Aorta (tissue), 5 donors: ENCODE results near the gene STRADB. TPM values are rescaled to one million over a fixed set of nuclear protein-coding genes. Genes with fewer than 3 reads are reported as not detected.
A peak's percentile ranks its signal among the peaks of the same experiment; 100 is the strongest.
"Not testable (repeated sequence)": the region's sequence is repeated elsewhere in the genome, so short reads cannot be mapped to it uniquely, and the experiment has no call there.

Source experiments
- ATAC-seq: fragments of 200-7000 bp; cut with Tn5 transposase; one replicate; pipeline ENCODE4 v1.9.1; 2022; ENCODE audit warnings: moderate library complexity; ENCODE audit not compliant: low FRiP score
- DNase-seq, 2 donors: peaks; one replicate each; pipeline ENCODE4 v3.0.0-alpha.2; 2020
- H3K27ac ChIP-seq, 2 donors: one replicate each; pipeline ENCODE4 v1.5.1; 2013; ENCODE audit warnings: low read length in 2 of 2, mild to moderate bottlenecking in 2 of 2, moderate library complexity in 2 of 2, control low read depth in 1 of 2, inconsistent platforms in 1 of 2, low read depth in 1 of 2
- H3K27me3 ChIP-seq, 2 donors: one replicate each; pipeline ENCODE4 v1.6.1; 2013; ENCODE audit warnings: control low read depth in 1 of 2, low read length in 1 of 2, mild to moderate bottlenecking in 1 of 2, moderate library complexity in 1 of 2; ENCODE audit not compliant: insufficient read depth in 2 of 2, control insufficient read depth in 1 of 2
- H3K36me3 ChIP-seq, 2 donors: one replicate each; pipeline ENCODE4 v1.6.1; 2013; ENCODE audit warnings: control low read depth in 1 of 2, low read length in 1 of 2, mild to moderate bottlenecking in 1 of 2; ENCODE audit not compliant: insufficient read depth in 2 of 2, control insufficient read depth in 1 of 2
- H3K4me1 ChIP-seq, 2 donors: one replicate each; pipeline ENCODE4 v1.6.1; 2013; ENCODE audit warnings: low read length in 2 of 2, control low read depth in 1 of 2, mild to moderate bottlenecking in 1 of 2, moderate library complexity in 1 of 2; ENCODE audit not compliant: insufficient read depth in 2 of 2, control insufficient read depth in 1 of 2
- H3K4me3 ChIP-seq, 2 donors: one replicate each; pipeline ENCODE4 v1.5.1; 2013; ENCODE audit warnings: low read length in 2 of 2, control low read depth in 1 of 2, mild to moderate bottlenecking in 1 of 2
- H3K9me3 ChIP-seq: one replicate; pipeline ENCODE4 v1.6.1; 2013; ENCODE audit warnings: mild to moderate bottlenecking, low read length; ENCODE audit not compliant: control insufficient read depth
- WGBS, 2 donors: extraction: QIAGEN DNeasy Blood & Tissue Kit; methylation state at CpG; one replicate each; pipeline ENCODE4 v1.1.7; 2013; 5-methylcytosine and 5-hydroxymethylcytosine counted together
- intact Hi-C, 2 donors: fragments of 100-400 bp; cut with DNase I; formaldehyde crosslinking; loops; one replicate each; pipeline versions ENCODE4 v1.14.2 to v1.15.0; 2022
- polyA plus RNA-seq, 2 donors: library from polyadenylated mRNA; stranded (reverse); fragments of 200-250 nt; gene quantifications; one replicate each; pipeline ENCODE4 v1.2.3, GENCODE V29; 2013
- total RNA-seq, 2 donors: library from RNA; stranded (reverse); fragmentation: NEBNext Ultra II Directional; extraction: Animal tissue kit (Norgen Biotek cat#: 25700); gene quantifications; one replicate each; pipeline ENCODE4 v1.2.1, GENCODE V29; 2021
- donor health status: healthy with polysubstance abuse.
- donor health status: Bipolar disorder and iron deficiency.
- donor health status: DM: no; HTN: no; CAD: no.
- donor health status: DM: no; HTN: no; CAD: no.
- donor health status: DM: yes; HTN: yes; CAD: no.

The STRADB gene
- total and polyA plus RNA-seq, 4 donors, result 15.5 to 29.7 (median 16.7) TPM

DNA sequence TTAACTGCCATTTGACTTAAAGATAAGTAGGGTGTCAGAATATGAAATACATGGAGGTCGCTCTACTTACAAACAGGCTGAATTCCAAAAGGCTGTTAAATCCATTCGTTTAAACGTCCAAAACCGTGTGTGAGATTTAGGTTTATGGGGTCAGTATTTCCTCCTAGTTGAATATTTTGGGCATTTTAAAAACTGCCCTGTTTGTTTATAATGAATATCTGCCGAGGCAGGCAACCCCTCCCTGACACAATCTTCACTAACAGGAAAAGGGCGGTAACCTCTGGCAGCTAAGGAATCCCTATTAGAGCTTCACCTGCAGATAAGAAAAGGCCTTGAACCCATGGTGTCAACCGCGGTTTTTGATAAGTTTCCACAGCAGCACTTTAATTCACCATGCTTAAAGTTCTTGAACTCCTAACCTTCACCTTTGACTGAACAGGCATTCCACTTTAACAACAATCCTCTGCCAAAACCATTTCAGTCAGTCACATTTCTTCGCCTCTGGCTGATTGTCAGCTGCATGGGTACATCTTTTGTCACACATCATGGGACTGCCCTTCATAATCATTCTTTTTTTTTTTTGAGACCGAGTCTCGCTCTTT lies 18.0 kb upstream of the STRADB start:
- Histone ChIP-seq H3K36me3 (no peaks in the 10 kb centered on the region), H3K27me3 (no peaks in the 10 kb centered on the region), H3K4me3 (no peak overlapping the region), H3K9me3 (no peaks in the 10 kb centered on the region), H3K4me1 (peaks cover 0 to 11% of the 10 kb centered on the region in 2 donors), H3K27ac (peak overlapping the region in 1 of 2 donors; percentile 58)
- intact Hi-C loops, result no loop called here
- WGBS, 2 donors, result 58 to 60% methylated on average over 11 of the region's 11 CpGs
- DNase-seq (no peak), ATAC-seq (peak; percentile 19)

DNA sequence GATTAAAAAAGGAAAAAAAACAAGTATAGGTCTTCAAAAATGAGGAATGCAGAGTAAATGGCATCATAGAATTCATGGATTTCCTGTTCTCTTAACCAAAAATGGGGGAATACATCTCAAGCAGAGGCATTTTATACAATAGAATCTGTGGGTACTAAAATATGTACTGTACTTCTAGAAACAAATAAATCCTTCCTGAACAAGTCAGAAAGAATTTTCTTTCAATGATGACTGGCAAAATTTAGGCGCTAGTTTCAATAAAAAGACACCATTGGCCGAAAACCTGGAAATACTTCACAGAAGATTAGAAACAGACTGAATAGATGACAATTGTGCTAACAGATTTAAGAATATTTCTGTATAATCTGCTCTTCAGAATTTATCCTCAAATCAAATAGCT lies 15.4 kb upstream of the STRADB start:
- Histone ChIP-seq H3K36me3 (no peaks in the 10 kb centered on the region), H3K27me3 (no peaks in the 10 kb centered on the region), H3K27ac (no peak overlapping the region), H3K4me1 (peaks cover 0 to 11% of the 10 kb centered on the region in 2 donors), H3K9me3 (no peaks in the 10 kb centered on the region), H3K4me3 (no peak overlapping the region)
- WGBS, 2 donors, result 96 to 97% methylated on average over 2 of the region's 2 CpGs
- no peak for DNase-seq
- intact Hi-C loops, result no loop called here
- ATAC-seq, result no peak

DNA sequence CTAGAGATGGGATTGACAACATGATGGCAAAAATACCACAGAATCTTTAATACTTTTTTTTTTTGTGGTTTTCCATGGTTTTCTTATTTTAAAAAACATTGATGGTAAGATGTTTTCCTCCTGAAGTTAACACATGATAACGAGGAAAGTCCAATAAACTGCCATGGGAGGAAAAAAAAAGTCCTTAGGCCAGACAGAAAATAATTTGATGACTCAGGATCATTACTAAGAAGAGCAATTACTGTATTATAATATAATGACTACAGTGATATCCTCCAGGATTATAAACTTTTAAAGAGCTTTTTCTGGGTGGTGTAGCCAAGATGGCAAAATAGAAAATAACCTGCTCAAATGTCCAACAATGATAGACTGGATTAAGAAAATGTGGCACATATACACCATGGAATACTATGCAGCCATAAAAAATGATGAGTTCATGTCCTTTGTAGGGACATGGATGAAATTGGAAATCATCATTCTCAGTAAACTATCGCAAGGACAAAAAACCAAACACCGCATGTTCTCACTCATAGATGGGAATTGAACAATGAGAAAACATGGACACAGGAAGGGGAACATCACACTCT lies 12.1 kb upstream of the STRADB start:
- ATAC-seq, intact Hi-C loops, H3K4me1 ChIP-seq, H3K27me3 ChIP-seq, H3K27ac ChIP-seq, H3K9me3 ChIP-seq, DNase-seq, H3K4me3 ChIP-seq, H3K36me3 ChIP-seq: not testable (repeated sequence)
- 99 to 100% methylated on average over 1 of the region's 3 CpGs for WGBS, 2 donors

DNA sequence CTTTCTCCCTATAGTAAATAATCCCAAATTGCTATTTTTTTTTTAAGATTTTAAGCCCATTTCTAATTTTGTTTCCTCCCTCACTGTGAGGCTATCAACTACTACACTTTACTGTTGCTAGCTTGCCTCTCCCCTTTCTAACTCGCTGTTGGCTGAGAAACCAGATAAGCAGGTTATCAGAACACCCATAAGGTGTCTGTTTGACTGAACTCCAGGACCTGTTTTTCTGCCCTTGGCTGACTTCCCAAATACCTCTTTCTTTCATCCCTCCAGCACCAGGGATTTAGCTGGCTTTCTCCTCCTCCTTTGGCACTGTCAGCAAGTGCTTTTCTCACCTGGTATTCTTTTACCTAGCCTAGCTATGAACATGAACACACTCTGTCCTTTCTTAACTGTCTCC lies 11.4 kb upstream of the STRADB start:
- H3K27me3 ChIP-seq, result no peaks in the 10 kb centered on the region
- H3K4me3 ChIP-seq, result no peak overlapping the region
- no peaks in the 10 kb centered on the region for H3K9me3 ChIP-seq
- peaks cover 0 to 3% of the 10 kb centered on the region in 2 donors for H3K4me1 ChIP-seq
- intact Hi-C loops, result no loop called here
- no peak for DNase-seq
- no peak overlapping the region for H3K27ac ChIP-seq
- ATAC-seq, result no peak
- no peaks in the 10 kb centered on the region for H3K36me3 ChIP-seq
- 54 to 60% methylated on average over 1 of the region's 1 CpG for WGBS, 2 donors

DNA sequence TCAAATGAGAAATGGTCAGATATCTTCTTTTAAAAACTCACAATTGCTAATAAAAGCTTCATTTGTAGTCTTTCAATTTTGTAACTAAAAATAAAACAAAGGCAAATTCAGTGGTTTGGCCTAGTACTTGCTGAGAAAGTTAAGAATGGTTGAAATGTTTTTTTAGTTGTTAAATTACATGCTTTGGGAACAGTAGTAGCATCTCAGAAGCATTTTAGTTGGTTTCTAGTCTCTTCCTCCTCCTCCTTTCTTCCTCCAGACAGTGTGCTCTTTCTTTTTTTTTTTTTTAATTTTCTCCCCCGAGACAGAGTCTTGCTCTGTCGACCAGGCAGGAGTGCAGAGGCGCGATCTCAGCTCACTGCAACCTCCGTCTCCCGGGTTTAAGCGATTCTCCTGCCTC lies 10.1 kb upstream of the STRADB start:
- Histone ChIP-seq H3K27ac (no peak overlapping the region), H3K36me3 (no peaks in the 10 kb centered on the region), H3K4me3 (no peak overlapping the region), H3K4me1 (peaks cover 0 to 3% of the 10 kb centered on the region in 2 donors), H3K9me3 (no peaks in the 10 kb centered on the region), H3K27me3 (no peaks in the 10 kb centered on the region)
- 78 to 82% methylated on average over 7 of the region's 7 CpGs for whole genome bisulfite sequencing, 2 donors
- ATAC-seq (no peak), DNase-seq (no peak)
- intact Hi-C loops, result no loop called here

DNA sequence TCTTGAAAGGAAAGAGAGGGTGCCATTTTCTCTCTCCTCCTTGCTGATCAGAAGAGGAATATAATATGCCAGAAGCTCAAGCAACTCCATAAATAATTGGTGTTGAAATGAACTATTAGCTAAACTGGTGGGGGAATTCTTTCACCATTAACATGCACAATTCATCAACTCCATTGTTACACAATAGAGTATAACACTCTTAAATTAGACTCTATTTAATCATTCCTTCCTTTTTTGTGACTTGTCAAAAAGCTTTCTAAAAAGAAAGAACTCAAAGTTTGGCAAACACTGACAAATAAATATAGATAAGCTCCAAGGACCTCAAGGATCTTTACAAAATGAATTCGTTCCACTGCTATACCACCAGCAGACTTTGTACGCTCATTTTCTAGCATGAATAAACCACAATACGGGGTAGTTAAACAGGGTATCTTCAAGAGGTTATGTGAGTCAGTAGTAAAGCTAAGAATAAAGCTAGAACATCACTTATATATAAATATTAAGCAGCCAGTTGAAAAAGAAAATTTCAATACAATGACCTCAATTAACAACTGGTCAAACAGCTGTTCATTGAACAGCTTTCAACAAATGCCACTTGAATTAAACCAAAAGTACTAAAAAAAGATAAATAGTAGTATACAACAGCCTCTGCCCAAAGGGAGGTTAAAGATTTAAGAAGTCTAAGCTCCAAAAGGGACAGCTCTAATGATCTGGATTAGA lies 6.6 kb upstream of the STRADB start:
- peaks cover 4 to 10% of the 10 kb centered on the region in 2 donors for H3K4me1 ChIP-seq

DNA sequence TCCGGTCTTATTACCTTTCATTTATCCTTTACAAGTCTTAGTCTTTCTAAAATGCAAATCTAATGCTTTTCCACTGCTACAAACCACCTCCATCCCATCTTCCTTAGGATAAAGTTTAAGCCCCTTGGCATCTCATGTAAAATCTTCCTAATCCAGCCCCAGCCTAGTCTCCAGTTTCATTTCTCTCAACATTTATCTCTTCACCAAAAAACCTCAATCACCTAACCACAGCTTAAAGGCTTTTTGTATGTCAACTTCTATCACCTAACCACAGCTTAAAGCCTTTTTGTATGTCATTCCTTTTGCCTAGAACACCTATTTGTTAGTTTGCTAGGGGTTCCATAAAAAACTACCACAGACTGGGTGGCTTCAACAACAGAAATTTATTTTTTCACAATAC lies 4.5 kb upstream of the STRADB start:
- ATAC-seq, result no peak
- H3K27me3 ChIP-seq, result no peaks in the 10 kb centered on the region
- WGBS, 2 donors, result 91 to 93% methylated on average over 1 of the region's 1 CpG

More for the DNA sequence above, 6.6 kb upstream of the STRADB start:
- ATAC-seq (no peak), DNase-seq (no peak)
- H3K27ac ChIP-seq, result no peak overlapping the region
- intact Hi-C loops, result no loop called here
- no peak overlapping the region for H3K4me3 ChIP-seq
- 34 to 48% methylated on average over 3 of the region's 3 CpGs for WGBS, 2 donors
- no peaks in the 10 kb centered on the region for H3K36me3 ChIP-seq
- no peaks in the 10 kb centered on the region for H3K27me3 ChIP-seq
- H3K9me3 ChIP-seq, result no peaks in the 10 kb centered on the region

DNA sequence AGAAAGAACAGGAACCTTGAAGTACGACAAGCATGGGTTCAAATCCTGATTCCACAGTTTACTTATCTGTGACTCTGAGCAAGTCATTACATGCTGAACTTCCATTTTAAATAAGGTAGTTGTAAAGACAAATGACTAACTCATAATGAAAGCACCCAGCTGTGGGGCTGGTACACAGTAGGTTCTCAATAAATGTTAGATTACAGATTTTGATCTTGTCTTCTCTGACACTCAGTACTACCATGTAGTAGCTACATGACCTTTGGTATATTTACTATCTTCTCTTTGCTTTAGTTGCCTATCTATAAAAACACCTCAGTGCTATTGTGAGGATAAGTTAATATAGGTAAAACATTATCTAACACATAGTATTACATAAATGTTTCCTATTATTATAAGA lies 3.5 kb upstream of the STRADB start:
- intact Hi-C loops, result no loop called here
- ATAC-seq, result no peak
- 93% methylated on average over 1 of the region's 1 CpG for WGBS, 2 donors
- Histone ChIP-seq H3K4me1 (peaks cover 6 to 10% of the 10 kb centered on the region in 2 donors), H3K4me3 (no peak overlapping the region), H3K27ac (no peak overlapping the region), H3K27me3 (no peaks in the 10 kb centered on the region), H3K36me3 (no peaks in the 10 kb centered on the region), H3K9me3 (no peaks in the 10 kb centered on the region)
- no peak for DNase-seq

More for the DNA sequence above, 4.5 kb upstream of the STRADB start:
- intact Hi-C loops, result no loop called here
- Histone ChIP-seq H3K9me3 (no peaks in the 10 kb centered on the region), H3K27ac (no peak overlapping the region), H3K36me3 (no peaks in the 10 kb centered on the region), H3K4me3 (no peak overlapping the region), H3K4me1 (peaks cover 4 to 10% of the 10 kb centered on the region in 2 donors)
- DNase-seq, result no peak

DNA sequence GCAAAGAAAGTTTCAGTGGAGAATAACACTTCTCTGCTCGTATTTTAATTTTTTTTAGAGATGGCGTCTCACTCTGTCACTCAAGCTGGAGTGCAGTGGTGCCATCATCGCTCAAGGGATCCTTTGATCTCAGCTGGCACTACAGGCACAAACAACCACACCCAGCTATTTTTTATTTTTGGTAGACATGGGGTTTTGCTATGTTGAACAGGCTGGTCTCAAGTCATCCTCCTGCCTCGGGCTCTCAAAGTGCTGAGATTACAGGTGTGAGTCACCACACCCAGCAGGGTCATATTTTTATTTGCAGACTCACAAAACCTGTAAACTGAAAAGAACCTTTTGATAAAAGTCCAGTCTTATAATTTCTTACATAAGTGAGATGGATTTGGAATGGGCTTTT lies 2.8 kb upstream of the STRADB start:
- no peak for DNase-seq
- peaks cover 6 to 8% of the 10 kb centered on the region in 2 donors for H3K4me1 ChIP-seq
- 91 to 92% methylated on average over 4 of the region's 4 CpGs for WGBS, 2 donors
- H3K4me3 ChIP-seq, result no peak overlapping the region
- H3K27me3 ChIP-seq, result no peaks in the 10 kb centered on the region
- no peaks in the 10 kb centered on the region for H3K9me3 ChIP-seq
- no peak for ATAC-seq
- intact Hi-C loops, result no loop called here
- no peaks in the 10 kb centered on the region for H3K36me3 ChIP-seq
- no peak overlapping the region for H3K27ac ChIP-seq
